ENCODE data around the gene LAPTM4A.

- TF ChIP-seq CTCF (IDR thresholded peaks at IDR 0.05) (no peak), POLR2A (IDR thresholded peaks at IDR 0.05) (no peak), POLR2AphosphoS5 (IDR thresholded peaks at IDR 0.05) (no peak), EP300 (IDR thresholded peaks at IDR 0.05) (no peak)
Observed at GRCh38 chr2:20008703-20009102, 42.7 kb downstream of the LAPTM4A start.
